ENCODE results near the gene ATG16L1.

Gene ATG16L1

DNA sequence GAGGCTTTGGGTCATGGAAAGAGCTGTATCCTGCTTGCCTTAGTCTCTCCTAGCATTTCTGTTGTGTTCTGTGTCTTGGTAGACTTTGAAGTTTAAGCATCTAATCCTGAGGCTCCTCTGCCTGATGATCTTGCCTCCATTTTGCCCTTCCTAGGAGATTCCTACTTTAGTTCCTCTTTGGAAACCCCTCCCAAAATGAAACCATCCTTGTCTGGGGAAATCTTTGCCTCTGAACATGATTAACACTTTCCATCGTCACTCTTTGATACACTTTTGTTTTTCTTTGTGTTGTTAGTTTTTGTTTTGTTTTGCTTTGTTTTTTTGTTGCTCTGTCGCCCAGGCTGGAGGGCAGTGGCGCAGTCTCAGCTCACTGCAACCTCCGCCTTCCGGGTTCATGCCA lies 9.2 kb downstream of the ATG16L1 start:
- DNase-seq (ENCODE audit: low read depth in 3 of 3) = no peak

DNA sequence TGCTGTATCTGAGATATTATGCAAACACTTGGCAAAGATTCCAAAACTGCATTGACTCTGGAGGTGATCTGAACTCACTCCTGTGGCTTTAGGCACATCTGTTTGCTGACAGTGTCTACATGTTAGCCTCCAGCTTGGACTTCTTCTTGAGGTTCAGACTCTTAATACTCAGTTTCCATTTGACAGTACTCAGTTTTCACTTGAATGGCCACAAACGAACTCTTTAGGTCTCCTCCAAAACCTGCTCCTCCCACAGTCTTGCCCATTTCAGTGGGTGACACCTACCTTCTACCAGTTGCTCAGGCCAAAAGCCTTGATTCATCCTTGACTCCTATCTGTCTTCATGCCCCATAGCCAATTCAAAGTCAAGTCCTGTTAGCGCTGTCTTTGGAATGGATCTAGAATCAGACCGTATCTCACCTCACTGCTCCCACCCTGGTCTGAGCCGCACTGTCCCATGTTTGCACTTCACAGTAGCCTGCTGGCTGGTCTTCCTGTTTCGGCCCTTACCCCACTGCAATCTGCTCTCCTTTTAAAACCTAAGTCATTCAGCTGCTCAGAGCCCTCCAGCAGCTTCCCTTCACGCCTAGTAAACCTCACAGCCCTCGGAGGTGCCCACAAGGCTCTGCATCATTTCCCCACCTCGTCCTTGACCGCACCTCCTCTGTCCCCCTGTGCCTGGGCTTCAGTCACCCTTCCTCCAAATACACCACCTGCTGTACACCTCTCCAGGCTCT lies 10.5 kb downstream of the ATG16L1 start:
- no peak for DNase-seq (ENCODE audit: low read depth in 3 of 3)

DNA sequence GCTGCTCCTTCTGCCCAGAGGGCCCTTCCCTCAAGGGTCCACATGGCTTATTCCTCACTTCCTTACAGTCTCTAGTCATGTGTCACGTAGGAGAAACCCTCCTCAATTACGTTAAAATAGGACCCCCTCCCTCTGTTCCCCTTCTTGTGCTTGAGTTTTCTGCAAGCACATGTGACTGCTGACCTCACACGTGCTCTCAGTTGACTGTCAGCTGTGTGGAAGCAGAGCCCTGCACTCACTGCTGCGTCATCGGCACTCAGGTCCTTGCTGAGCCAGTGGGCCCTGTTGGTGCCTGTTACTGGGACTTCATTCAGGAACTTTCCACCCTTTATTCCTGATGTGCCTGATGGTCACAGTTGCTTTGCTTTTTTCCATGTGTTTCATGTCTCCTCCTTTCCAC lies 11.1 kb downstream of the ATG16L1 start:
- DNase-seq (ENCODE audit: low read depth in 3 of 3) = no peak

DNA sequence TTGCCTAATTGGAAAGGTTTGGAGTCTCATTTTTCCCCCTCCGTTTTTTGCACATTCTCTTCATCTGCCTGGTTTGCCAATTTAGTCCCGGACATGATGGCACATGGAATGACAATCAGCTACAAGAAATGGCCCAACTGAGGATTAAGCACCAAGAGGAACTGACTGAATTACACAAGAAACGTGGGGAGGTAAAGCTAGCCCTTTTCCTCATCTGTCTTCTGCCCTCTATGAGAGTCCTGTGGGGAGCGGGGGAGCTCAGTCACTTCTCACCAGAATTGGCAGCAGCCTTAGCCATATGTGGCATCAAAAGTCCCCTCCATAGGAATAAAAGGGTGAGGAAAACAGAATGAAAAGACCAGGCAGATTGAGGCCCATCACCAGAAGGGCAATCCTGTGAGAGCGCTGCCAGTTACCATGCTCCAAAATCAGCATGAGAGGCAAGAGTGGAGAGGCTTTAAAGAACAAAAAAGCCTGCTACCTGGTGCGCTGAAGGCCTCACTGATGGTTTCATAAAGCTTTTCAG lies 11.6 kb downstream of the ATG16L1 start:
- no peak for DNase-seq (ENCODE audit: low read depth in 3 of 3)

DNA sequence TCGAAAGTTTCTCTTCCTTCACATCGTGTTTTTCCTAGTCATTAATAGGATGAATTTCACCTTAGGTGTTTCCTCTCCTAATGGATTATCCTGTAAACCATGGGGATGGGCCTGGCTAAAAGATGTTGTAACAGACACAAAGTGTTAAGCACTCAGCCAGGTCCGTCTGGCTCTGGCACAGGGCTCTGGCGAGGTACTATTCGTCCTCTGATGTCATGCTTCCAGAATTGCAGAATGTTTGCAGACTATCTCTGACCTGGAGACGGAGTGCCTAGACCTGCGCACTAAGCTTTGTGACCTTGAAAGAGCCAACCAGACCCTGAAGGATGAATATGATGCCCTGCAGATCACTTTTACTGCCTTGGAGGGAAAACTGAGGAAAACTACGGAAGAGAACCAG lies 13.2 kb downstream of the ATG16L1 start:
- no peak for DNase-seq (ENCODE audit: low read depth in 3 of 3)

DNA sequence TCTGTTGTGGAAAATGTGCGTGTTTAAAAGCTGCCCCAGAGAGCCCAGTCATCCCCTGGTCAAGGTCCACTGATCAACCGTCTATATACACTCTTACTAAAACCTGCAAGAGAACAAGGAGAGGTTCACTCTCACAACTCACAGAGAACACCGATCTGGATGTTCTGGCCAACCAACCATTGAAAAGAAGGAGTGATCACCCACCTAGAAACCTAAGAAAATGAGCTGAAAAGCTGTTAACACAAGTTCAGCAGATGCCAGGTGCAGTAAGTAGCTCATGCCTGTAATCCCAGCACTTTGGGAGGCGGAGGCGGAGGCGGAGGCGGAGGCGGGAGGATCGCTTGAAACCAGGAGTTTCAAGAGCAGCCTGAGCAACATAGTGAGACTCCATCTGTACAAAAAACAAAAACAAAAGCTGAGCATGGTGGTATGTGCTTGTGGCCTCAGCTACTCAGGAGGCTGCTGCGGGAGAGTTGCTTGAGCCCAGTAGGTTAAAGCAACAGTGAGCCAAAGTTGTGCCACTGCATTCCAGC lies 14.5 kb downstream of the ATG16L1 start:
- DNase-seq (ENCODE audit: low read depth in 3 of 3) = no peak

DNA sequence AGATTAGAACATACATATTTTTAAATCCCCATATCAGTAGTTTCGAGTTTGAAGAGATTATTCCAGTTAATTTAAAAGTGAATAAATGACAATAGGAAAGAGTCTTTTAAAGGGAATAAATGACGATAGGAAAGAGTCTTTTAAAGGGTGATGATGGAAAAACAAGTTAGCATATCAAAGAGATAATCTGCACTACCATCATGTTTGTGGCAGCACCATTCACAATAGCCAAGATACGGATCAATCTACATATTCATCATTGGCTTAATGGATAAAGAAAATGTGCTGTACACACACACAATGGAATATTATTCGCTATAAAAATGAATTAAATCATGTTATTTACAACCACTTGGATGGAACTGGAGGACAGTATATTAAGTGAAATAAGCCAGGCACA lies 15.0 kb downstream of the ATG16L1 start:
- DNase-seq (ENCODE audit: low read depth in 3 of 3) = no peak

DNA sequence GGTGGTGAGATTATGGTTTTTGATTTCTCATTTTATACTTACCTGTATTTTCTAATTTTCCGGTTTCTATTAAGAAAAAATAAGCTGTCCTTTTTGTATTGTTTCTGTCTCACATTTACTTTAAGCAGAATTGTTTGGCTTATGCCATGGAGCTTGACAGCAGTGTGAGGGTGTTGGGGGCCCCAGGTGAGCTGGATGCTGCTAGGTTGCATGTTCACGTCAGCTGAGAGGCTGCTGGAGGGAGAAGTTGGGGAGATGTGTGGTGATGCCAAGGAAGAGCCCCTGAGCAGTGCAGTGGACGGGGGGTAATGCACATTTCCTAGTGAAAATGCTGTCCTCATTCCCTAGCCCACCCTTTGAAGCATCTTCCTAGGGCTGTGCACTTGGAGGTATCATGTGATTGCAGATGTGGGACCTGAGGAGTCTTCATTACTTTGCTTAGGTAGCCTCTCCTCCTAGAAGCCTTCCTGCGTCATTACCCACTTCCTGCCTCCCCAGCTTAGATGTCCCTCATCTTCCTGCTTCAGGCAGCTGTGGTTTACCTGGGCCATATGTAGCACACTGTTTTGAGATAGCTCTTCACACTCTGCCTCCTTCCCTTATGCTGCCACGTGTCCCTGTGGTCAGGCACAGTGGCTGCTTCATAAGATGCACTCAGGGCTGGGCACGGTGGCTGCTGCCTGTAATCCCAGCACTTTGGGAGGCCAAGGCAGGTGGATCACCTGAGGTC lies 16.2 kb downstream of the ATG16L1 start:
- DNase-seq (ENCODE audit: low read depth in 3 of 3) = peak; percentile 45 to 58 (median 53)

DNA sequence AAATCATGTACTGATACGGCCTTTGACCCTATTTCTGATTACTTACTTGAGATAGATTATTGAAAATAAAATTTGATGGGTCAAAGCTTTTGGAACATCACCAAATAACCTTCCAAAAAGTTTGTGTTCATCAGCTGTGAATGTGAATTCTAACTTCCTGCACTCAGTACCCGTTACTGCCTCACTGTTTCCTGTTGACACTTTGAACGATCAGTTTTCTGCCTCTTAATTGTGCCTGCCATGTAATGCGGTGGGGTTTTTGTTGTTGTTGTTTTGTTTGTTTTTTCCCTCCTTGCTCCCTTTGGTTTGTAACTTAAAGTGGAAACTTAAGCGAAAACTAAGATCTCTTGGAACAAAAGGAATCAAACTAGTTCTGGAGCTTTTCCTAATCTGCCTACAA lies 18.9 kb downstream of the ATG16L1 start:
- no peak for DNase-seq (ENCODE audit: low read depth in 3 of 3)

DNA sequence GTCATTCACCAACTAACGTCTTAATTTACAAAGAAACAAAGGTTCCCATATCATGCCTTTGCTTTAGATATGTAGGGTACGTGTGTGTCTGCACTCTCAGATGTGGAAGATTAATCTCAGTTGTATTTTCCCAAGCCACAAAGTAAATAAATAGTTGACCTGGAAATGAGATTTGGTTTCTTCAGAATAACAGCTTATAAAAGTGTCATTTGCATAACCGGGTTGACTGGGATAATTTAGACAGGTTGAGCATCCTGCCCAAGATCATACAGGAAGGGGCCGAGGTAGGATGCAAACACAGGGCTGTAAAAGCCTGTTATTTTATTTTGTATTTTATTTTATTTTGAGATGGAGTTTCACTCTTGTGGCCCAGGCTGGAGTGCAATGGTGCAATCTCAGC lies 19.5 kb downstream of the ATG16L1 start:
- no peak for DNase-seq (ENCODE audit: low read depth in 3 of 3)

DNA sequence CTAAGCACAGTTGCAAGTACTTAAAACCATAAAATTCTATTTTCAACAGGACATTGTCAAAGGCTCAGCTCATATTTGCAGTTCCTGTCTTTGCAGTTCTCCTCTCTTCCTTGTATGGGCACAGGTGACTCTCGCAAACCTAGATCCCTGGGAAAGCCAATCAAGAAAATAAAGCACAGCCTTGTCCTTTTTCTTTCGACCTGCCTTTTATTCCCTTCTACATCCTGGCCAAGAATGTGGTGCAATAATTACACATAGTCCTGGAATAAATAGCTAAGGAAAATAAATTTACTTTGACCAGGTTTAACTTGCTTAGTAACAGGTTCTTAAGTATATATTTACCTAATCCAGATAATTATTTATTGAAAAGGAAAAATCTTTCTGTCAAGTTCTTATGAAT lies 20.2 kb downstream of the ATG16L1 start:
- no peak for DNase-seq (ENCODE audit: low read depth in 3 of 3)

DNA sequence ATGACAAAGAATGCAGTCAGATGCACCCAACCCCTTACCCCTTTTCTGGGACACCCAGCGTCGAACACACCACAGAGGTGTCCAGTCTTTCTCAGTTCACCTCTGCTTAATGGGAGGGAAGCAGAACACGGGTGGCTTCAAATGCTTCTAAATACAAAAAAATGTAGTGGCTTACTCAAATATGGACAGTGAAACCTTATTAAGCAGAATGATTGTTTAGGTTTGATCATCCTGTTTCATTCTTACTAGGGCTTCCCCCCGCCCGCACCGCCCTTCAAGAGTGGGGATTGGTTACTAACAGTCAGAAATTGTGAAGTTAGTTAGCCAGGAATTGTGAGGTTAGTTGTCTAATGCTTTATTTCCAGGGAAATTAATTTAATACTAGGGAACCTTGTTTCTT lies 21.6 kb downstream of the ATG16L1 start:
- no peak for DNase-seq (ENCODE audit: low read depth in 3 of 3)

DNA sequence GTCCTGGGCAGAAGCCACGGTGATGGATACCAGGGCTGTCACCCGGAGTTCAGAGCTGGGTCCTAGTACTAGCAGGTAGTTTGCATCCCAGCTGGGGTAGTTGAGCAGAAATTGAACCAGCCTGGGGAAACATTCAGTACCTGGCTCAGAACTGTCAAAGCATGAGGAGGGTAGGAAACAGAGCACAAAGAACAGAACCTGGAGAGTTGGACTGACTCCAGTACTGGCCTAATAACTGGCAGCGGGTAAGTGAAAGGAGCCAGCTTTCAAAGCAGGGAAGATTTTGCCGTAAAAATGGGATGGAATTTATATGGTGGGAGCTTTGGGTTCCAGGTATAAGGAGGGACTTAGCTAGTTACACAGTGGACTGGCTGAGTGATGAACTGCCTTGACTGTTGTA lies 23.8 kb downstream of the ATG16L1 start:
- DNase-seq (ENCODE audit: low read depth in 3 of 3) = no peak

DNA sequence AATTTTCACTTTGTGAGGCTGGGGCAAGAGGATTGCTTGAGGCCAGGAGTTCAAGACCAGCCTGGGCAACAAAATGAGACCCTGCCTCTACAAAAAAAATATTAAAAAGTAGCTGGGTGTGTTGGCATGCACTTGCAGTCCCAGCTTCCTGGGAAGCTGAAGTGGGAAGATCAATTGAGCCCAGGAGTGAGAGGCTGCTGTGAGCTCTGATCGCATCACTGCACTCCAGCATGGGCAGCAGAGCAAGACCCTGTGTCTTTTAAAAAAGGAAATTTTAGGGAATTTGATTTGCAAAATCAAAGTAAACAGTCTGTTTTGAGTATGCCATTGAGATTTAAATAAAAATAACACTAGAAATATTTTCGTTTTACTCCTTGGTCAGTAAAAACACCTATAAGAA lies 27.4 kb downstream of the ATG16L1 start:
- DNase-seq (ENCODE audit: low read depth in 3 of 3) = no peak

DNA sequence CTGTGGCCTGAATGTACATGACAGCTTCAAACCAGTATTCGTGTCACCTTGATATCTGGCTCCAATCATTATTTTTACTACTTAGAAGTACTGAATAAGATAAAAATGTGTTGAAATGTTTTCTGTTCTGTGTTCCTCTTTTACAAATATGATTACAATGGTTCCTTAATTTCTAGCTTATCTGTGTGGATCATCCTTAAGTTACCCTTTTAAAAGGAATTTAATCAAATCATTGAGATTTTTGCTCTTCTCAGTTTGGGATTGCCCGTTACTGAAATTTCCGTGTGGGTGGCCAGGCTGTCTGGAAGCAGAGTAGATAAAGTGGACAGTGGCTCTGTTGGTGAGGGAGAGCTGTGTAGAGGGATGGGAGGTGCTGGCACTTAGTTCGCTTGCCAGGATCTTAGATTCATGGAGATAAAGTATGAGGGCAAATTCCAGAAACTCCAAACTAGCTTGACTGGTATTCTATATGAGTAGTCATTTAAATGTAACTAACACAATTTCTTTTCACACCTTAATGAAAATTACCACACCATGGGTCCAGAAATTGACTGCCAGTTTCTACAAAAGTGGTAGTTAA lies 28.7 kb downstream of the ATG16L1 start:
- no peak for DNase-seq (ENCODE audit: low read depth in 3 of 3)

DNA sequence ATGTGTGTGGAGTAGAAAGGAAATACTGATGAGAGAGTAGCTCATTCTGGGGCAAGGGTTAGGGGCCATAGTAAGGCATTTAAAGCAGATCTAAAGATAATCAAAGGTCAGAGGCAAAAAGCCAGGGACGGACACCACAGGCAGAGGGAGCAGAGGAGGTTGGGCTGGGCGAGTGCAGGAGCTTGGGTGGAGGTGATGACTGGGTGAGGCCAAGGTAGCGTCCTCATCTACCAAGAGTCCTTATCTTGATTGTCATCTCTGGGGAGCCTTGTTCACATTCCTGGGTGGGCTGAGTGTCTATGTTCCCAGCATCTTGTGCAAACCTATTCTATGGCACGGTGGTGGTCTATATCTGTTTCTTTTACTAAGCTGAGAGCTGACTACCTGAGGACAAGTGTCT lies 30.1 kb downstream of the ATG16L1 start:
- DNase-seq (ENCODE audit: low read depth in 3 of 3) = no peak

DNA sequence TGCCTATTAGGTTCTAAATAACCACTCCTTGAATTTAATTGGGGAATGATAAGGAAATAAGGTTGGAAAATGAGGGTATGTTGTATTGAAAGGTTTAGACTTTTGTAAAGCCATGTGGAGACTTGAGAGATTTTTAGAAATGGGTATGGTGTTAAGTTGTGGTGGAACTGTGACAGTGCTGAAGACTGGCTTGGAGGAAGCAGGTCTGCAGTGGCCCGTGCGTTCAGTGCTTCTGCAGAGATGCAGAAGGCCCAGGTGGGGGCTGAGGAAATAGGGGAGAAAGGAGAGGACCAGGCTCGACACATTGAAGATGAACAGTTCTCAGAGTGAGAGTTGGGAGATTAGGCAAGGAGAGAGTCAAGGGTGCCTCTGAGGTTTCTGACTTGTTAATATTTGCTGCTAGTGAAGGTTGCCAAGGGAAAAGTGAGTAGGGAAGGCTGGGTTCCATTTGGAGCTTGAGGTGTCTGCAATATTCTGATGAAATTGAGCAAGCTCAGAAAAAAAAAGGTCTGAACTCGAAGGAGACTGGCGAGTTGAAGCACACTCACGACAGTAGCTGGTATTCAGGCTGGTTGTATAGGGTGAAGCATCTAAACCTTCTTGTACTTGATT lies 30.6 kb downstream of the ATG16L1 start:
- no peak for DNase-seq (ENCODE audit: low read depth in 3 of 3)

DNA sequence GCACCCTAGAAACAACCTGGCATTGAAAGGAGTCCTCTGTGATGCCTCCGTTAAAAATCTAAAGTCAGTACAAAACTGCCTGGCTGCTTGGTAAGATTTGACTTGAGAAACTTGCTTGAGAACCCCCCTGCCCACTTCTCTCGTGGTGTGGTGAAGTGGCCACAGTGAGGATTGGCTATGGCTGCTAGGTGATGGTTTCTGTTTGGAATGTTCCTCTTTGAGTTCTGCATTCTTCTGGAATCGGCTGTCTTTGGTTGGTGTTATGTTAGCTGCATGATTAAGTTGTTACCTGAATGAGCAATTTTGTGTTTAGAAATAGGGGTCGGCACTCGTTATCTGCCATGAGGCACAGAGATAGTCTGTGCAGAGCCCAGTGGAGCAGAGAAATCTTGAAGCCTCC lies 34.4 kb downstream of the ATG16L1 start:
- no peak for DNase-seq (ENCODE audit: low read depth in 3 of 3)

DNA sequence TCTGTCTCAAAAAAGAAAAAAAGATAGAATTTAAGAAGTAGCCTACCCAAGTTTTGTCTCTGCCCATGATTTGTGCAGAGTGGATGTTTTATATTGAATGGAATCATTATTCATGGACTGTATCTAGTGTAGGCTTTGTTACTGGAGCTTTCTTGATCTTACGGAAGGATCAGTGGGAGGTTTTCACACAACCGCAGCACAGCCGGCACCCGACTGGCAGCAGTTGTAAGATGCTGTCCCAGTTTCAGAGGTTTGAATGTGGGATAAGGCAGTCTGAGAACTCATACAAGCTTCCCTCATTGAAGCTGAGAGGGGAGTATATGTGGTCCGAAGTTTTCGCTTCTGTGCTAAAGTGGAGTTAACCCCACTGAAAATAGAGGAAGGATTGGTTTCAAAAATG lies 36.4 kb downstream of the ATG16L1 start:
- DNase-seq (ENCODE audit: low read depth in 3 of 3) = no peak

DNA sequence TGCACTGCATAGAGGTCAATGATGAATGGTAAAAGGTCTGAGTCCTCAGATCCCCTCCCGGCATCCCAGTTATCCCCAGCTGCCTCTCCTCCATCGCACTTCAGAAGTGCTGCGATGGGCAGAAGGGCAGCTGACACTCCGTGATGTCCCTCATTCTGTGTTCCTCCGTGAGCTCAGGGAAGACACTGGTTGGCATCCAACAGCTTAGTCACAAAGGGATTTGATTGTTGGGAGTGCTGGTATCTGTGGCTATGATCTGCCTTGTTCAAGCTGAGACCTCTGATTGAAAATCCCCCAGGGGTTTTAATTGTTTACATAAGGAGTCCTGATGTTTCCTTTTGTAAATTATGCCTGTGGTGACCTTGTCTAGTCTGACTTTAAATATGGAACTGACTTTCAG lies 37.2 kb downstream of the ATG16L1 start:
- no peak for DNase-seq (ENCODE audit: low read depth in 3 of 3)

DNA sequence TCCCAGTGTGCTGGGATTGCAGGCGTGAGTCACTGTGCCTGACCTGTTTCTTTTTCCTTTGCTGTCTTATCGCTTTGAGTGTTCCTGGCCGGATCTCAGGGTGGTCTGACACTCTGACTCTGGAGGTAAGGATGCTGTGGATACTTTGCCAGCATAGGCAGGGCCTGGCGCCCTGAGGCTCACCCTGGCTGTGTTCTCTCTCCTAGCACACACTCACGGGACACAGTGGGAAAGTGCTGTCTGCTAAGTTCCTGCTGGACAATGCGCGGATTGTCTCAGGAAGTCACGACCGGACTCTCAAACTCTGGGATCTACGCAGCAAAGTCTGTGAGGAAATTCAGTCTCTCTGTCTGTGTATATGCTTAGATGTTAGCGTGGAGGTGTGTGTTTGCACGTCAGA lies 38.2 kb downstream of the ATG16L1 start:
- DNase-seq (ENCODE audit: low read depth in 3 of 3) = no peak

All from stimulated activated CD4-positive, alpha-beta T cell treated with anti-CD3 and anti-CD28 coated beads, TNF-alpha, amount 100 ng/mL, for 48 hours (primary cell).